ENCODE data around the gene PLEKHA7.

Gene PLEKHA7

DNA sequence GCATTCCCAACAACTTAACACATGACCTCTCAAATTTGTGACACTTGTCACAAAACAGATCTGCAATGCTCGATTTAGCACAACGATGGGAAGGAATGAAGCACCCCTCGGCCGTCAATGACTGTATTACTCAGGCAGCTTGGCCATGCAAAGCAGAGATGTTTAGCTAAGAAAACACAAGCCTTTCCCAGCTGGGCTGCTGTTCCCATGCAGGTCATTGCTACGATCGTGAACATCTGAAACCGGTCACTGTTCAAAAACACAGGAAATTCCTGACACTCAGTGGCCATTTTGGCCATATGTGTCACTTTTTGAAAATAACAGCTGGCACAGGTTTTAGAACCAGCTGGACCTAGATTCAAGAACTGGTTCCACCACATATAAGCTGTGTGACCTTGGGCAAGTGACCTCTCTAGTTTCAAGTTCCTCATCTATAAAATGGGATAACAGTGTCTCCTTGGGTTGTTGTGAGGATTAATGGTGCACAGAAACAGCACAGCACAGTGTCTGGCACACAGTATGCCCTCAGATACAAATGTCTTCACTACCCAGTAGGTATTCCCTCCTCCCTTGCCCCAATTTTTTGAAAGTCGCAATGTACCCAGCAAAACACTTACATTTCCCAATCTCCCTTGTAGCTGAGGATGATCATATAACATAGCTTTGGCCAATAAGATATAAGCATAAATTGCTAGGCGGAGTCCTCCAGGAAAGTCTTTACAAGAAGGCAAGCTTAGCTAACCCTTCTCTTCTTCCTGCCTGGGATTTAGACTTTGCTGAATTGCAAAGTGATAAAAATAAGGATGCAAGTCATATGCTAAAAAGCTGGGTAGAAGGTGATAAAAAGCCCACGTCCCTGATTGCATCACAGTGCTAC, 182.7 kb downstream of the PLEKHA7 start:
- DNase-seq, result no peak

DNA sequence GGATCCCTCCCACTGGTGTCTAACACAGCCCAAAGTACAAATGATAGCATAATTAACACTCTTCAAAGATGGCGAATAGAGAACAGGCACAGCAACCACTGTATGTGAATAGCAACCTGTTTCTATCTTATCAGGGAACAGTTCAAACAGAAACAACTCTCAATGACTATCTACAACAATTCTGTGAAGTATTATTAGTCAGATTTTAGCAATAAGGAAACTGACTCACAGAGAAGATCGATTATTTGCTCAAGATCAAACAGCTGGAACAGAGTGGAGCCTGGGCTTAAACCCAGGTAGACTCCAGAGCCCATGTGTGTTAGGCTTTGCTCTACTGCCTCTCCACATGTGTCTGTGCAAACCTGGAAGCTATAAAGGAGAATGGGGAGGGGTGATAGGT, 187.1 kb downstream of the PLEKHA7 start:
- no peak for DNase-seq

GRCh38 chr11:16825968-16826367, 188.2 kb downstream of the PLEKHA7 start:
- DNase-seq, result no peak

DNA sequence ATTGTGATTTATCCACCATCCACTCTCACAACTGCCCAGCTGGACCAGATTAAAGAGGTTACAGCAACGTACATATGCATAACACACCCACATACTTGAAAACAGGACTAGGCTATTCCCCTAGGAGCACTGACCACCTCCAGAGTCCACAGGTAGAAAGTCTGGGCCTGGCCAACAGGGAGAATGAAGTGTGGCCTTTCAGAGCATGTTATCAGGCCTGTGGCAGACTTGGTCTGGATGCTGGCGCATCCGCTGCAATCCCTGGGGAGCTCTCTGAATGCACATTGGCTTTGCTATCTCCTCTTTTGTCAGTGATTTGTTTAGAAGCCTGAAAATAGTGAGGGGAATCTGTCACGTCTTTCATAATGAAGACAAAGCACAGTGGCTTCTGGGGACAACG, 189.1 kb downstream of the PLEKHA7 start:
- peak; percentile 67 for DNase-seq

DNA sequence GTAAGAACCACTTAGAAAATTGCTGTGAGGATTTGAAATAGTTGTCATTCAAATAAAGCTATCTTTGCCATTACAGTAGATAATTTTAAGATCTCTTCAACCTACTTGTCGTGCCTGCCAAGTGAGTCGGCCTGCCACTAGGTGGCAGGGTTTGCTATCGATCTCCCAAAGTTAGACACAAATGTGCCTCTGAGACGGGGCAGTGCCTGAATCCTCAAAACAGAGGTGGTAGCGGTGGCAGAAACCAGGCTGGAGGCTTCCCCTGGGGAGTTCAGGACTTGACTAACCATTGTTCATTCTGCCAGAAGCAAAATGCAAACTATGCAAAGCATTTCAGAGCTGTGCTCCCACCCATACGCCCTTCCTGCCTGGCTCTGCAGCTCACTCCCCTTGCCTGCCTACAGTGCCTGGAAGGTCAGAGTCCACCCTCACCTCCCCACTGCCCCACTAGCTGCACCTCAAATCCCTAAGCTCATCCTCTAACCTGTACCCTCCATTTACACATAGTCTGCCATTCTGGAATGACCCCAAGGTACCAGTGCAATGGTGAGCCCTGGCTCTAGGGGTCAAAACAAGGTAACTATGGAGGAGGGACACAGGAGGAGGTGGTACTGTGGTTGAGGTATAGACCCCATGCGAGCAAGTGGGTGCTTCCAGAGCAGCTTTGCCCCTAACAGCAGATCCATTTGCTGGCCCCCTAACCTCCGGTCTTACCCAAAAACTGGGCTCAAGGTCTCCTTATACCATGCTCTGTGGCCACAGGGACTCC, 193.7 kb downstream of the PLEKHA7 start:
- DNase-seq, result peak; percentile 67

- DNase-seq, result no peak
These were observed 195.9 kb downstream of the PLEKHA7 start for GRCh38 chr11:16818284-16818683.

- DNase-seq, result no peak
These were observed 196.9 kb downstream of the PLEKHA7 start for GRCh38 chr11:16817351-16817750.

DNA sequence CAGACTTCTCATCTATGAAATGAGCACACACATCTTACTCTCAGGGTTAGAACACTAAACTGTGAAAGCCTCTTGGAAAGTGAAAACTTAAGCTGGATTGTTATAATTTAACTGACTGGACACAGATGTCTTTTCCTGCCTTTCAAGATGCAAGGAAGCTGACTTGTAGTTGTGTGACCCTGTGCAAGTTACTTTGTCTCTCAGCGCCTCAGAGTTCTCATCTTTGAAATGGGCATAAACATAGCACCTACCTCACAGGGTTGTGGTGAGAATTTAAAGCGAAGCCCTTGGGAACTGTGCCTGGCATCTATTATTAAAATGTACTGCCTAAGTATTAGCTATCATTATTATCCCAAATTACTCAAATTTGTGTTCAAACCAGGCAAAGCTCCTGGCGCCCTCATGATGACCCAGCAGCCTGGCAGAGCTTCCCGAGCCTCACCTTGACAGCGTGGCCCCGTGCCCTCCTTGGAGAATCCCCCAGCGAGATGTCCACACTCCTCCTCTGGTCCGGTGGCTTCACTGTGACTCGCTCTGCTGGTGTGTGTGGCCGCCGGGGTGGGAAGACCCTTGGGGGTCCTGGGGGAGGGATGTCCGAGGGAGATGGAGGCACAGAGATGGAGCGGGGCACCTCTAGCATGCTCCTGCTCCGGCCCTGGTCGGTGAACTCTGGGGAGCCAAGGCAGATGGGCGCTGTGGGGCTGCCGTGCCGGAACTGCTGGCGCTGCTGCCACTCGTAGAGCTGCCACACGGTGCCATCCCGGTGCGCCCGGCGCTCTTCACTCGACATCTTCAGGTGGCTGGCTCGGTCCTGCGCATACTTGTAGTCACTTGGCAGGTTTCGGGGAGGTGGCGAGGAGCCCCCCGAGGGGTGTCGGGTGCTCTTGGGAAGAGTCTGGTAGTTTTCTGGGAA, 197.6 kb downstream of the PLEKHA7 start:
- no peak for DNase-seq

DNA sequence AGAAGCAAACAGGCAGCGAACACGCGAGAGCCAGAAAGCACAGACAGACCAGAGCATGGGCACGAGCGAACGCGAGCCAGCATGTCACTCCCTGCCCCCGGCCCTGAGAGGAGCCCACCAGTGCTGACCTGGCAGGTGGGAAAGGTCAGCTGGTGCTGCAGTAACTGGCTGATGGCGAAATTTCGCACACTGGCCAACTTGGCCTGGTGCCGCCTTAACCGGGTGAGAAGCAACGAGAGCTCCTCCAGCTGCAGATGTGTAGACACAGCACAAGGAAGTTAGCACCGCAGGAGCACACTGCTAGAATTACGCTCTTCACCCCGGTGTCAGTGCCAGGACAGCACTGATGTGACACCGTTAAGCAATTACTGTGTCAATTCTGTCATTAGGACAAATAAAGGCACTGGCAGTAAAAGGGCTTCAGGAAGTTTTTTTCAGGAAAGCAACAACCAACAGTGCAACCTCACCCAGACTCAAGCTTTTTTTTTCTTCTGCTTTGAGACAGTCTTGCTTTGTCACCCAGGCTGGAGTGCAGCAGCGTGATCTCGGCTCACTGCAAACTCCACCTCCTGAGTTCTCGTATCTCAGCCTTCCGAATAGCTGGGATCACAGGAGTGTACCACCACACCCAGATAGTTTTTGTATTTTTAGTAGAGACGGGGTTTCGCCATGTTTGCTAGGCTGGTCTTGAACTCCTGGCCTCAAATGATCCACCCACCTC, 199.0 kb downstream of the PLEKHA7 start:
- DNase-seq, result no peak

GRCh38 chr11:16814410-16815046, 199.7 kb downstream of the PLEKHA7 start:
- DNase-seq, result no peak

DNA sequence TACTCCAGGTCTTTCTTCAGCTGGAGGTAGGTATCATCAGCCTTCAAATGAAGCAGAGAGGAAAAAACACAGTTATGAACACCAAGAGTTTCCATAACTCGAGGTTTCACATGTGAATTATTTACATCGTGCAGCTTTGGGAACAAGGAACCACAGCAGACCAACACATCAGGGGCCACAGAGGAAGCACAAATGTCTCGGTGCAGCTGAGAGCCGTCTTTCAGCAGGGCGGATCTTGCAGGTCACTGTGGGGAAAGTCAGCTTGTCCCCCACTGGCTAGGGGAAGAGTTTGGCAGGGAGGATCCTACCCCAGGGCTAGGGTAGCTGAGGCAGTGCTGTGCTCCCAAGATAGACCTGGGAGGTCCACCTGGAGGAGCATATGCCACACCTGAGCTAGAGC, 201.1 kb downstream of the PLEKHA7 start:
- no peak for DNase-seq

DNA sequence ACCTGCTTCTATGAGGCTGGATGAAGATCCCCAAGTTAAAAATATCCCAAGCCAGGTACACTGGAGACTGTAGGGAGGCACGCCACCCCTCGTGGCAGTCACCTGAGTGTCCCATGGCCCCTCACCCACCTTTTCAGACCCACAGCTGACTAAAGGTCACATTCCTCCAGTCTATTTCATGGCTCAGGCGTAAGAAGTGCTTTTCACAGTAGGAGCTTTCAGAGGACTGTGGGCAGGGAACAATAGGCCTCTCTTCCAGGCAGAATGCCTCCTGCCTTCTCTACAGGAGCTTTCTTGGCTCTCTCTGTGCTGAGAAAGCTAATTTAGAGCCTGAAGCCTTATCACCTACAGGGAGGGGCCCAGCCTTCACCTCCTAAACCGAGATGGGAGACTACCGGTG, 201.9 kb downstream of the PLEKHA7 start:
- DNase-seq, result no peak

GRCh38 chr11:16811136-16812020, 202.8 kb downstream of the PLEKHA7 start:
- DNase-seq, result no peak

DNA sequence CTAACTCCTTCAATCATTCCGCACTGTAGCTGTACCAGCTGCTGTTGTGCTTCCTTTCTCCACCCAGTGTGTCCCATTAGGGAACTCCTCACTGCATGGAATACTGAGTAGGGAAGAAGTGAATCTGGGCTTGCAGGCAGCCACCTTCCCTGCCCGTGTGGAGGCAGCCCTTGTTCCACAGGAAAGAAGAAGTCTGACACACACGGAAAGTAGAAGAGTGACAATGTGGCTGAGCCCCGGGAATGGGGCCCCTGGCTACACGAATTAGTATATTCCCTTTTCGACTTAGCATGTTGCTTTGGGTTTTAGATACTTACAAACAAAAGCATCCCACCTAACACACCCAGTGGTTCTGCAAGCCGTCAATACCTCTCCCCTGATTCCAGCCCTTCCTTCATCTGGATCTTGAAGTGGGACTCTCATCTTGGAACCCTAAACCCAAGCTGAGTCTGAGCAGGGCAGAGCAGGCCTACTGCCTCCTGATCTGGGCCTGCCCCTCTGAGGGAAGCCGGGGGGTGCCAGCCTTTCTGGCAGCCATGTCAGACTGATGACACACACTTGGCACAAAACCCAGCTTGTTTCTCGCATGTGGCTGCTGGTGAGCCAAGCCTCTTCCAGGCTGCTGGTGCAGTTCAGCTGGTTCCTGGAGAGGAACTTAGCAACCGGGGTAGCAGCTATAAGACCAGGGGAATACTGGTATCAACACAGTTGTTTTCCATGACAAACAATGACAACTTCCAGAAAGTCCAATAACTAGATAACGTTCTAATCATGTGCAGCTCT, 204.1 kb downstream of the PLEKHA7 start:
- no peak for DNase-seq

GRCh38 chr11:16807306-16807705, 206.9 kb downstream of the PLEKHA7 start:
- DNase-seq, result no peak

GRCh38 chr11:16806791-16807190, 207.4 kb downstream of the PLEKHA7 start:
- no peak for DNase-seq

GRCh38 chr11:16805938-16806337, 208.3 kb downstream of the PLEKHA7 start:
- no peak for DNase-seq

DNA sequence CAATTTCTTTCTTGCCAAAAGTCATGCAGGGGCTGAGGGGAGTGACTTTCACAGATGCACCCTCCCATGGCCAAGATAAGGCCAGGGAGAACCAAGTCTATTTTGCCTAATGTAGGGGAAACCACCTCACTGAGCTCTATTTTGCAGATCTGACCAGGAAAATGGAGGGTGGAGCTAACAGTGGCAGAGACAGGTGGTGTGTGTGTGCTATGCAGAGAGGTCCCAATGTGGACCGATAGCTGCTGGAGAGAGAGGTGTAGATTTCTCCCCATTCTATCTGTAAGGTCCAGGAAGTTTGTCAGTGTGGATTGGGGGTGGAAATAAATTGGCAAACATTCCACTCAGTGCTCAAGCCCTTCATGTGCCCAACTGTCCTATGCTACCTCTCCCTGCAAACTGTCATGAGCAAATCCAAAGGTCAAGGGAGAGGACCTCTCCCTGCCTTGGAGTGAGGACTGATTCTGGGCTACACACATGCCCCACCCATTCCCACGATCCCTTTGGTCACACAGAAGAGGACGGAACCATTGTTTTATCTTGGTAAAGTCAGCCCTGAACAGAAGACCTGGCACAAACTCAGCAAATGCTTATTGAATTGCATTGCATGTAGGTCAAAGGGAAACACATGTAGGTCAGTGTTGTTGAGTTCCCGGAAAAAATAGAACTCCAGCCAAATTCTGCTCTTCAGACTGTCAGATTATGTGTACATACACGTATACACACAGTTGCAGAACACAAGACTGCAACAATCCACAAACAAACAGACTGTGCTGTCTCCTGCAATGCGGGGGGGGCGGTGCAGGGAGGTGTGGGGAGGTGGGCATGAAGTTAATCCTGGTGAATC, 209.9 kb downstream of the PLEKHA7 start:
- no peak for DNase-seq

Data from retina (tissue), 1 donor.